HTERT RPE-1 (cell line): ENCODE results near the gene LRRC1.
"Not testable (repeated sequence)": the region's sequence is repeated elsewhere in the genome, so short reads cannot be mapped to it uniquely, and the experiment has no call there.

Source experiments
- in situ Hi-C: fragments of 300-500 bp; cut with MboI; formaldehyde crosslinking; loops from 4 replicates; pipeline ENCODE4 v1.14.3; 2020; ENCODE audit warnings: low sequenced_read_pairs

LRRC1 gene

GRCh38 chr6:53792016-53792415 lies 2.8 kb upstream of the LRRC1 start:
- in situ Hi-C loops: no loop called here

GRCh38 chr6:53792973-53793317 lies 1.9 kb upstream of the LRRC1 start:
- in situ Hi-C loops: no loop called here

DNA sequence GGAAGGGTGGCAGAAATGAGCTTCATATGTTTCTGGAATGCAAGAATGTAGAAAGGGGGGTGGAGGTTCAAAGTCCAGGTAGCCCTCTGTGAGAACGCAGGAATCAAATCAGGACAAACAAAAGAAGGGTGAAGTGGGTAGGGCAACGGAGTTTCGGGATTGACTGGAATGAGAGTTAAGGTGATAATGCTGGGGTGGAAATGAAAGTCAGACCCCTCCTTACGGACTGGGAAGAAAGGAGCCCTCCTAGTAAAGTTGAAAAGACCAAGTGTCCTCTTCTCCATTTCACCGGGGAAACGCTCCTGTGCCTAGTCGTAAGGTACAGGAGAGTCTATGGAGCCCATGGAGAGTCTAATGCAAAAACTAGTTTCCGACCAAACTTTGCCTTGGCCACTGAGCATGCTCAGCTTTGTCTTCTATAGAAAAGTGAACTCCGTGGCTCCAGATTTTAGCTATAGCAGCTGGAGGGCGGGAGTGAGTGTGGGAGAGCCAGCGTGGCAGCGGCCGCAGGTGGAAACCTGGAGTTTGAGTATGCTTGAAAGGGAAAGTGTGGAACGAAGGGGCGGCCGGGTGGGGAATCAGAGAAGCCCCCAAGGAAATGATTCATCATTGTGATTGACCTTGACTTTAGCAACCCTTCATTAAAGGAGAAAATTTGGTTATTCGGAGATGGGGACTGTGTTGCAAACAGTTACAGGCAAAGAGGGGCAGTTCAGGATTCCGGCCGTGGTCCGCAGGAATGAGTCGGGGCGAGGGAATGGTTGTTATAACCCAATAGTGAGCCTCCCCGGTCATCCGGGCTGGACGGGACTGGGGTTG lies 1.3 kb upstream of the LRRC1 start:
- in situ Hi-C loops: no loop called here

- in situ Hi-C loops: no loop called here
Measured at GRCh38 chr6:53794137-53794719, 577 bp upstream of the LRRC1 start.

- in situ Hi-C loops: no loop called here
Measured at GRCh38 chr6:53795340-53795701, 516 bp downstream of the LRRC1 start.

- in situ Hi-C loops: no loop called here
Measured at GRCh38 chr6:53795702-53796450, 1.1 kb downstream of the LRRC1 start.

GRCh38 chr6:53796451-53796780 lies 1.6 kb downstream of the LRRC1 start:
- in situ Hi-C loops: no loop called here

GRCh38 chr6:53796791-53797190 lies 2.0 kb downstream of the LRRC1 start:
- in situ Hi-C loops: no loop called here

- in situ Hi-C loops: no loop called here
Measured at GRCh38 chr6:53797304-53797703, 2.5 kb downstream of the LRRC1 start.

- in situ Hi-C loops: no loop called here
Measured at GRCh38 chr6:53799340-53799739, 4.5 kb downstream of the LRRC1 start.

DNA sequence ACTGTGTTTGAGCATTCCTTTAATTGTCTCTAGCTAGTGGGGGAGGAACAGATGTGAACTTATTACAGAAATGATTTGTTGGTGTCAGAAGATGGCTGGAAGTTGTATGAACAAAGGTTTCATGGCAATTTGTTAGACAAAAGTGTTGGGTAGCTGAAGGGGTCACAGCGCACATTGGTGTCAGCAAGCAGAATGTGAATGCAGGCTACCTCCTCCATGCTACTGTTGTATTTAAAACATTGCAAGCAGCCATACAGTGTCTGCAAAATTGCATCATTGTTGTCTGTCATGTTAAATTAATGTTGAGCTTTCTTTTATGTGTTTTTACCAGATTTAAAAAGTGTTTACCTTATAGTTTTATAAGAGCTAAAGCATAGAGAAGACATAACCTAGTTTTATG lies 6.2 kb downstream of the LRRC1 start:
- in situ Hi-C loops: no loop called here

DNA sequence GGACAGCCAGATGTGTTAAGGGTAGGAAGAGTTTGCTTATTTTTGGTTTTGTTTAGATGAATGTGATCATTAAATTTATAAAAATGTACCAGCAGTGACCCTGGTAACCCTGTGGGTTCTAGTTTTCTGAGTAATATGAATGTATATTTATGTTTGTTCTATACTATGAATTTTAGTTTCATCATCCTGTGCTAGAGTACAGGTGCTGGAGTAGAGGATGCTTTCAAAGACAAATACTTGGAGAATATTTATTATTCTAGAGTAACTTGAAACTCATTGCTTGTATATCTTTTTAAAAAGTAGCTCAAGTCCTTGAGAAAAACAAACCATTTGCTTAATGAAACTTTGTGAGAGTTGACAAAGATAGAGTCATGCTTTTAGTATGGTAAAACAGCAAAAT lies 7.8 kb downstream of the LRRC1 start:
- in situ Hi-C loops: no loop called here

- in situ Hi-C loops: no loop called here
Measured at GRCh38 chr6:53803081-53803860, 8.5 kb downstream of the LRRC1 start.

- in situ Hi-C loops: no loop called here
Measured at GRCh38 chr6:53805016-53805415, 10.2 kb downstream of the LRRC1 start.

- in situ Hi-C loops: no loop called here
Measured at GRCh38 chr6:53805725-53806124, 10.9 kb downstream of the LRRC1 start.

- in situ Hi-C loops: not testable (repeated sequence)
Measured at GRCh38 chr6:53807606-53808005, 12.8 kb downstream of the LRRC1 start.

DNA sequence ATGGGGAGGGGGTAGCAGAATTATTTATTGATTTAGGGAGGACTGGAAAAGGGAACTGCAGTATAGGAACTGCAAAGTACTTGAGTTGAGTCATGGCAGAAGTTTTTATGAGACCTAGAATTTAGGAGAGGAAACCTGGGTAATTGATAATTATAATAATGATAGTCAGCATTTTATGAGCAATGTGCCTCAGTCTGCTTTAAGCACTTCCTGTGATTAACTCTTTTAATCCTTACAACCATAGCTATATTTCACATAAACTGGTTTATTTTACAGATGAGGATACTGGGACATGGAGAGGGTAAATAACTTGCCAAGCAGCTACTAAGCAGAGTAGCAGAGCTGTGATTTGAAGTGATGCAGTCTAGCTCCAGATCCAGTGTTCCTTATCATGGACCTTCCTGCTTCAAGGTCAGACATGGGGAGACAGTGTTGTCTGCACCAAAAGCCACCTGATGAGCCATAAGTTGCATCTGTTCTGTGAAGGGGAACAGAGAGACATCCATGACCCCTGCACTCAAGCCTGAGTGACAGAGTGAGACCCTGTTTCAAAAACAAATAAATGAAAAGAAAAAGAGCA lies 13.6 kb downstream of the LRRC1 start:
- in situ Hi-C loops: no loop called here

- in situ Hi-C loops: no loop called here
Measured at GRCh38 chr6:53809691-53810090, 14.9 kb downstream of the LRRC1 start.

GRCh38 chr6:53811082-53811481 lies 16.3 kb downstream of the LRRC1 start:
- in situ Hi-C loops: no loop called here

- in situ Hi-C loops: no loop called here
Measured at GRCh38 chr6:53811746-53812145, 16.9 kb downstream of the LRRC1 start.

- in situ Hi-C loops: no loop called here
Measured at GRCh38 chr6:53813096-53813495, 18.3 kb downstream of the LRRC1 start.
